SK-N-MC (cell line): ENCODE measurements around the gene PRR33.

Experiments
- EZH2 ChIP-seq: fragments of 200-600 bp; sonication (generic); IDR thresholded peaks from one replicate; pipeline ENCODE4 v1.6.1; 2017; ENCODE audit warnings: antibody characterized with exemption
- POLR2AphosphoS5 ChIP-seq: IDR thresholded peaks from 2 replicates; pipeline ENCODE4 v1.6.1; 2012; ENCODE audit warnings: mild to moderate bottlenecking, low read depth, low read length, borderline replicate concordance

GRCh38 chr11:1894759-1895158, 3.1 kb upstream of the PRR33 start:
- no peak for TF ChIP-seq POLR2AphosphoS5
- TF ChIP-seq EZH2, result no peak
